Neural progenitor cell (in vitro differentiated cells): ENCODE results near the gene LURAP1L.

ENCODE experiments used
- CTCF ChIP-seq: fragments of 200-600 bp; sonication (generic); IDR thresholded peaks from 2 replicates; pipeline ENCODE4 v1.5.1; 2017; ENCODE audit warnings: antibody characterized with exemption, mild to moderate bottlenecking
- EZH2 ChIP-seq: fragments of 200-600 bp; sonication (generic); IDR thresholded peaks from 2 replicates; pipeline ENCODE4 v1.6.1; 2017; ENCODE audit warnings: antibody characterized with exemption, mild to moderate bottlenecking, moderate library complexity
- EZH2phosphoT487 ChIP-seq: fragments of 200-600 bp; sonication (generic); IDR thresholded peaks from 2 replicates; pipeline ENCODE4 v1.6.1; 2017; ENCODE audit warnings: antibody characterized with exemption

- TF ChIP-seq CTCF (no peak), EZH2 (no peak), EZH2phosphoT487 (no peak)
Measured at GRCh38 chr9:12859704-12860251, 85.0 kb downstream of the LURAP1L start.
